Activated naive CD8-positive, alpha-beta T cell treated with anti-CD3 and anti-CD28 coated beads for 36 hours (primary cell): ENCODE results near the gene RANBP3L. TPM values are rescaled to one million over a fixed set of nuclear protein-coding genes. Genes with fewer than 3 reads are reported as not detected.
A peak's percentile ranks its signal among the peaks of the same experiment; 100 is the strongest.

Source experiments
- DNase-seq: peaks from one replicate; pipeline ENCODE4 v3.0.0; 2021
- H3K27ac Mint-ChIP-seq: one replicate; pipeline ENCODE4 v1.8.0; 2022; ENCODE audit warnings: mild to moderate bottlenecking, moderate library complexity, mixed read lengths
- H3K27me3 Mint-ChIP-seq: one replicate; pipeline ENCODE4 v1.8.0; 2022; ENCODE audit warnings: mild to moderate bottlenecking, mixed read lengths
- H3K36me3 Mint-ChIP-seq: one replicate; pipeline ENCODE4 v1.8.0; 2021; ENCODE audit warnings: mild to moderate bottlenecking, mixed read lengths
- H3K4me1 Mint-ChIP-seq: one replicate; pipeline ENCODE4 v1.8.0; 2021; ENCODE audit warnings: mixed read lengths
- H3K4me3 Mint-ChIP-seq: one replicate; pipeline ENCODE4 v1.8.0; 2022; ENCODE audit warnings: mild to moderate bottlenecking, moderate library complexity, mixed read lengths
- H3K9me3 Mint-ChIP-seq: one replicate; pipeline ENCODE4 v1.8.0; 2022; ENCODE audit warnings: mixed read lengths
- total RNA-seq, 2 experiments: library from RNA; stranded (reverse); gene quantifications; one replicate each; pipeline ENCODE4 v1.2.3, GENCODE V29; 2021

The RANBP3L gene
- total RNA-seq, 2 experiments from 2014 or later, result 0.10 to 0.14 TPM

GRCh38 chr5:36241631-36242533 is 59.8 kb downstream of the RANBP3L start, which contains the start of gene NADK2:
TSS of gene NADK2 (minus strand) at chr5:36241925. CDS start at chr5:36241798, 127 bp downstream.
- peak; percentile 94 for DNase-seq
- no peaks in the 10 kb centered on the region for H3K9me3 Mint-ChIP-seq
- peak within 1 kb of the TSS; percentile 84 for H3K4me3 Mint-ChIP-seq
- peak within 1 kb of the TSS; percentile 94 for H3K27ac Mint-ChIP-seq
- H3K36me3 Mint-ChIP-seq, result peaks cover 6% of the 10 kb centered on the region
- H3K27me3 Mint-ChIP-seq, result no peaks in the 10 kb centered on the region
- peaks cover 37% of the 10 kb centered on the region for H3K4me1 Mint-ChIP-seq

GRCh38 chr5:36240779-36241630 is 60.7 kb downstream of the RANBP3L start:
- Mint-ChIP-seq H3K36me3 (peaks cover 11% of the 10 kb centered on the region), H3K4me3 (peak overlapping the region; percentile 84), H3K4me1 (peaks cover 42% of the 10 kb centered on the region), H3K27me3 (no peaks in the 10 kb centered on the region), H3K9me3 (peaks cover 3% of the 10 kb centered on the region), H3K27ac (peak overlapping the region; percentile 78)
- peak; percentile 46 for DNase-seq

GRCh38 chr5:36239370-36240293 is 62.1 kb downstream of the RANBP3L start:
- no peak for DNase-seq
- peak overlapping the region; percentile 64 for H3K4me3 Mint-ChIP-seq
- H3K4me1 Mint-ChIP-seq, result peaks cover 42% of the 10 kb centered on the region
- H3K9me3 Mint-ChIP-seq, result peaks cover 3% of the 10 kb centered on the region
- no peaks in the 10 kb centered on the region for H3K27me3 Mint-ChIP-seq
- H3K27ac Mint-ChIP-seq, result peak overlapping the region; percentile 69
- H3K36me3 Mint-ChIP-seq, result peaks cover 11% of the 10 kb centered on the region

GRCh38 chr5:36238502-36239295 is 63.0 kb downstream of the RANBP3L start:
- Mint-ChIP-seq H3K27me3 (no peaks in the 10 kb centered on the region), H3K36me3 (peaks cover 7% of the 10 kb centered on the region), H3K27ac (no peak overlapping the region), H3K4me1 (peaks cover 42% of the 10 kb centered on the region), H3K4me3 (no peak overlapping the region), H3K9me3 (peaks cover 3% of the 10 kb centered on the region)
- DNase-seq, result no peak

- Mint-ChIP-seq H3K27me3 (no peaks in the 10 kb centered on the region), H3K27ac (no peak overlapping the region), H3K36me3 (peaks cover 6% of the 10 kb centered on the region), H3K4me3 (no peak overlapping the region), H3K4me1 (peaks cover 36% of the 10 kb centered on the region), H3K9me3 (peaks cover 3% of the 10 kb centered on the region)
- DNase-seq, result no peak
These were observed 64.0 kb downstream of the RANBP3L start for GRCh38 chr5:36237751-36238150.

- peaks cover 3% of the 10 kb centered on the region for H3K9me3 Mint-ChIP-seq
- H3K27ac Mint-ChIP-seq, result no peak overlapping the region
- no peaks in the 10 kb centered on the region for H3K27me3 Mint-ChIP-seq
- peaks cover 34% of the 10 kb centered on the region for H3K4me1 Mint-ChIP-seq
- H3K36me3 Mint-ChIP-seq, result peaks cover 9% of the 10 kb centered on the region
- DNase-seq, result no peak
- H3K4me3 Mint-ChIP-seq, result no peak overlapping the region
These were observed 64.9 kb downstream of the RANBP3L start for GRCh38 chr5:36236801-36237200.

- no peak overlapping the region for H3K4me3 Mint-ChIP-seq
These were observed 69.2 kb downstream of the RANBP3L start for GRCh38 chr5:36232533-36232932.

GRCh38 chr5:36230151-36230790 is 71.4 kb downstream of the RANBP3L start:
- no peak overlapping the region for H3K4me3 Mint-ChIP-seq
- peaks cover 2% of the 10 kb centered on the region for H3K4me1 Mint-ChIP-seq
- H3K27me3 Mint-ChIP-seq, result no peaks in the 10 kb centered on the region
- DNase-seq, result no peak
- no peak overlapping the region for H3K27ac Mint-ChIP-seq
- H3K9me3 Mint-ChIP-seq, result no peaks in the 10 kb centered on the region
- H3K36me3 Mint-ChIP-seq, result peaks cover 2% of the 10 kb centered on the region

More at GRCh38 chr5:36232533-36232932, 69.2 kb downstream of the RANBP3L start:
- H3K27ac Mint-ChIP-seq, result no peak overlapping the region
- no peak for DNase-seq
- H3K4me1 Mint-ChIP-seq, result peaks cover 10% of the 10 kb centered on the region
- peaks cover 7% of the 10 kb centered on the region for H3K36me3 Mint-ChIP-seq
- peaks cover 3% of the 10 kb centered on the region for H3K9me3 Mint-ChIP-seq
- H3K27me3 Mint-ChIP-seq, result no peaks in the 10 kb centered on the region

- no peaks in the 10 kb centered on the region for H3K27me3 Mint-ChIP-seq
- DNase-seq, result no peak
- H3K9me3 Mint-ChIP-seq, result no peaks in the 10 kb centered on the region
- H3K4me3 Mint-ChIP-seq, result no peak overlapping the region
- H3K4me1 Mint-ChIP-seq, result peaks cover 2% of the 10 kb centered on the region
- H3K36me3 Mint-ChIP-seq, result peaks cover 2% of the 10 kb centered on the region
- H3K27ac Mint-ChIP-seq, result no peak overlapping the region
These were observed 73.2 kb downstream of the RANBP3L start for GRCh38 chr5:36228505-36228904.

GRCh38 chr5:36227046-36227445 is 74.7 kb downstream of the RANBP3L start:
- Mint-ChIP-seq H3K9me3 (no peaks in the 10 kb centered on the region), H3K4me1 (no peaks in the 10 kb centered on the region), H3K36me3 (no peaks in the 10 kb centered on the region), H3K27ac (no peak overlapping the region), H3K27me3 (no peaks in the 10 kb centered on the region), H3K4me3 (no peak overlapping the region)
- no peak for DNase-seq

GRCh38 chr5:36222620-36223019 is 79.1 kb downstream of the RANBP3L start:
- Mint-ChIP-seq H3K9me3 (no peaks in the 10 kb centered on the region), H3K4me1 (no peaks in the 10 kb centered on the region), H3K4me3 (no peak overlapping the region), H3K36me3 (peaks cover 3% of the 10 kb centered on the region), H3K27ac (no peak overlapping the region), H3K27me3 (no peaks in the 10 kb centered on the region)
- no peak for DNase-seq

GRCh38 chr5:36217988-36218387 is 83.7 kb downstream of the RANBP3L start:
- no peaks in the 10 kb centered on the region for H3K27me3 Mint-ChIP-seq
- no peak for DNase-seq
- H3K4me3 Mint-ChIP-seq, result no peak overlapping the region
- no peaks in the 10 kb centered on the region for H3K4me1 Mint-ChIP-seq
- H3K27ac Mint-ChIP-seq, result no peak overlapping the region
- peaks cover 14% of the 10 kb centered on the region for H3K36me3 Mint-ChIP-seq
- H3K9me3 Mint-ChIP-seq, result no peaks in the 10 kb centered on the region

GRCh38 chr5:36217567-36217966 is 84.1 kb downstream of the RANBP3L start:
- no peaks in the 10 kb centered on the region for H3K4me1 Mint-ChIP-seq
- H3K9me3 Mint-ChIP-seq, result no peaks in the 10 kb centered on the region
- H3K4me3 Mint-ChIP-seq, result no peak overlapping the region
- H3K36me3 Mint-ChIP-seq, result peaks cover 14% of the 10 kb centered on the region
- H3K27me3 Mint-ChIP-seq, result no peaks in the 10 kb centered on the region
- no peak overlapping the region for H3K27ac Mint-ChIP-seq
- DNase-seq, result no peak
